Naive thymus-derived CD4-positive, alpha-beta T cell (primary cell): Measurements from ENCODE around the gene CPSF7. TPM values are rescaled to one million over a fixed set of nuclear protein-coding genes. Genes with fewer than 3 reads are reported as not detected.

Source experiments
- ATAC-seq: fragments of 150-1000 bp; cut with Tn5 transposase; 2 replicates; pipeline ENCODE4 v1.10.0; 2021; ENCODE audit warnings: mild to moderate bottlenecking, moderate library complexity
- CTCF ChIA-PET: fragments of 350-600 bp; sonication (Branson Sonifier 250); formaldehyde crosslinking; loops from one replicate; lab custom pipeline; 2021; ENCODE audit warnings: antibody characterized with exemption; lab: Charles Lee
- POLR2A ChIA-PET: fragments of 350-600 bp; sonication (Branson Sonifier 250); formaldehyde crosslinking; loops from one replicate; lab custom pipeline; 2021; ENCODE audit warnings: antibody characterized with exemption, inconsistent platforms; lab: Charles Lee
- DNase-seq, 9 donors: peaks; one replicate each; pipeline versions ENCODE4 v3.0.0 to v3.0.0-alpha.2; 2020 to 2022; ENCODE audit warnings: mixed read lengths in 1 of 9
- H3K27ac ChIP-seq: one replicate; pipeline ENCODE4 v1.7.0; 2013; ENCODE audit warnings: mild to moderate bottlenecking, low read depth, low read length, moderate library complexity
- H3K27me3 ChIP-seq, 2 donors: one replicate each; pipeline ENCODE4 v1.7.0; 2013; ENCODE audit warnings: low read length in 2 of 2, mild to moderate bottlenecking in 2 of 2, moderate library complexity in 2 of 2; ENCODE audit not compliant: control insufficient read depth in 2 of 2, insufficient read depth in 2 of 2
- H3K36me3 ChIP-seq, 3 experiments: 1 replicate in 2 of 3; 2 replicates in 1 of 3; pipeline ENCODE4 v1.7.0; 2013; ENCODE audit warnings: low read length in 3 of 3, mild to moderate bottlenecking in 3 of 3, moderate library complexity in 1 of 3; ENCODE audit not compliant: insufficient read depth in 3 of 3, control insufficient read depth in 2 of 3
- H3K4me1 ChIP-seq, 2 donors: one replicate each; pipeline ENCODE4 v1.7.0; 2013; ENCODE audit warnings: low read length in 2 of 2, mild to moderate bottlenecking in 2 of 2, moderate library complexity in 1 of 2; ENCODE audit not compliant: control insufficient read depth in 2 of 2, insufficient read depth in 2 of 2
- H3K4me3 ChIP-seq: 2 replicates; pipeline ENCODE4 v1.7.0; 2013; ENCODE audit warnings: mild to moderate bottlenecking, low read length
- H3K9me3 ChIP-seq, 3 experiments: 1 replicate in 2 of 3; 2 replicates in 1 of 3; pipeline ENCODE4 v1.7.0; 2013; ENCODE audit warnings: low read length in 3 of 3; ENCODE audit not compliant: control insufficient read depth in 2 of 3
- H3K27ac Mint-ChIP-seq, 9 donors: one replicate each; pipeline ENCODE4 v1.8.0; 2020 to 2022; ENCODE audit warnings: mixed read lengths in 9 of 9, mild to moderate bottlenecking in 8 of 9, moderate library complexity in 5 of 9, inconsistent platforms in 2 of 9
- H3K27me3 Mint-ChIP-seq, 5 donors: one replicate each; pipeline ENCODE4 v1.8.0; 2021 to 2022; ENCODE audit warnings: mixed read lengths in 5 of 5, mild to moderate bottlenecking in 1 of 5
- H3K36me3 Mint-ChIP-seq, 5 donors: one replicate each; pipeline ENCODE4 v1.8.0; 2020 to 2022; ENCODE audit warnings: mixed read lengths in 5 of 5, mild to moderate bottlenecking in 3 of 5, inconsistent platforms in 1 of 5
- H3K4me1 Mint-ChIP-seq, 7 donors: one replicate each; pipeline ENCODE4 v1.8.0; 2020 to 2022; ENCODE audit warnings: mixed read lengths in 7 of 7, mild to moderate bottlenecking in 3 of 7, inconsistent platforms in 1 of 7
- H3K4me3 Mint-ChIP-seq, 10 donors: one replicate each; pipeline ENCODE4 v1.8.0; 2020 to 2022; ENCODE audit warnings: mild to moderate bottlenecking in 10 of 10, mixed read lengths in 10 of 10, moderate library complexity in 6 of 10, inconsistent platforms in 2 of 10
- H3K9me3 Mint-ChIP-seq, 11 donors: one replicate each; pipeline ENCODE4 v1.8.0; 2020 to 2022; ENCODE audit warnings: mixed read lengths in 11 of 11, mild to moderate bottlenecking in 4 of 11, inconsistent platforms in 1 of 11, moderate library complexity in 1 of 11
- intact Hi-C, 2 donors: fragments of 100-400 bp; cut with micrococcal nuclease; formaldehyde crosslinking; loops; one replicate each; pipeline ENCODE4 v1.15.1; 2023
- polyA plus RNA-seq, 2 donors: library from polyadenylated mRNA; unstranded; fragments of 300-500 nt; fragmentation: Illumina TruSeq; gene quantifications; one replicate each; pipeline ENCODE4 v1.2.3, GENCODE V29; 2021
- total RNA-seq, 6 experiments: library from RNA in 5 of 6; stranded (reverse) in 5 of 6; gene quantifications; 1 replicate in 5 of 6; 2 replicates in 1 of 6; pipeline ENCODE4 v1.2.3 and lab custom pipeline; 2021 to 2026

Gene CPSF7
- total and polyA plus RNA-seq, 7 experiments from 2014 or later, result 27.5 to 174 (median 113) TPM

DNA sequence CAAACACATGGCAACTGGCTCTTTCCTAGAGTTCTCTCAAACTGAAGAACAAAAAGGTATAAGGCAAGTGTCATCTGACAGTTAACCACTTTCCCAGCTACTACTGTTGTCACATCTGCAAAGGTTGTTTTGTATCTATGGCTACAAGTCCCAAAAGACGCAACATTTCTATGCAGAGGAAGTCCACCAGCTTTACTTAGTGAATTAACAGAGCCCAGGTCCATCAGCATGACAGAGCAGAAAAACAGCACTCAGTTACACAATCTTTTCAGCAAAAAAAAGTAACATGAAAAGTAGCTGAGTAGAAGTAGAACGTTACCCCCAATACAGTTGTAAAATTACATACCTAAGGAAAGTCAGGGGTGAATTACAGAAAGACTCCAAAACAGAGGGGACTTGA, 12.1 kb downstream of the CPSF7 start:
- Histone ChIP-seq H3K27ac (peak overlapping the region; percentile 11), H3K9me3 (no peaks in the 10 kb centered on the region), H3K4me3 (no peak overlapping the region), H3K4me1 (peaks cover 0 to 5% of the 10 kb centered on the region in 2 donors), H3K36me3 (peaks cover 24 to 97% (median 32%) of the 10 kb centered on the region in 3 experiments), H3K27me3 (no peaks in the 10 kb centered on the region)
- DNase-seq (no peak), ATAC-seq (peak; percentile 86)
- H3K4me1 Mint-ChIP-seq, result peaks cover 25 to 68% (median 52%) of the 10 kb centered on the region in 7 donors
- no peaks in the 10 kb centered on the region for H3K27me3 Mint-ChIP-seq
- H3K36me3 Mint-ChIP-seq, result peaks cover 12 to 58% (median 31%) of the 10 kb centered on the region in 5 donors
- H3K27ac Mint-ChIP-seq, result peak overlapping the region in 5 of 9 donors; percentile 12 to 57 (median 28)
- H3K9me3 Mint-ChIP-seq, result no peaks in the 10 kb centered on the region
- CTCF ChIA-PET, result no interaction called here
- intact Hi-C loops, result no loop called here
- POLR2A ChIA-PET, result interaction anchor here (0.7 to 1.0 kb wide), 2 partner anchors 12 to 258 kb away, joined by 4 to 5 read pairs; partner anchors contain the start of genes CPSF7 and SDHAF2
- peak overlapping the region in 1 of 10 donors; percentile 12 for H3K4me3 Mint-ChIP-seq

DNA sequence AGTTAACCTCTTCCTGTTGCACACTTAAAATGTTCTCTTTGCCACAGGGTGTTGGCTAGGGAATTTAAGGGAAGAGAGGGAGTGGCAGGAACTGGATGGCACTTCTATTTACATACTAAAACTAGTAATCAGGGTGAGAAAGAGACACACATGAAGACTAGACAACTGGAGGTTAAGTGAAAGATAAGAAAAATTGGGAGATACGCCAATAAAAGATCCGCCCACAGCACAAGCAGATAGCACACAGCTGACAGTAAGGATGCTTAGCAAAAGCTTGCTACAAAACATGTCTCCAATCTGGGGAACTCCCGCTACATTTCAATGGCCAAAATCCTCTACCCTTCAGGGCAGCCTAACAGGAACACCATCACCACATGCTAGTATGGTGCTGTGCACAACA, 12.8 kb downstream of the CPSF7 start:
- peaks cover 0 to 5% of the 10 kb centered on the region in 2 donors for H3K4me1 ChIP-seq
- ChIA-PET POLR2A (interaction anchor here (1.0 kb wide), 1 partner anchor 13 kb away, joined by 4 read pairs; the partner anchor contains the start of genes CPSF7 and SDHAF2), CTCF (no interaction called here)
- Mint-ChIP-seq H3K4me1 (peaks cover 25 to 61% (median 44%) of the 10 kb centered on the region in 7 donors), H3K27me3 (no peaks in the 10 kb centered on the region), H3K4me3 (no peak overlapping the region), H3K9me3 (no peaks in the 10 kb centered on the region), H3K36me3 (peaks cover 12 to 58% (median 32%) of the 10 kb centered on the region in 5 donors), H3K27ac (peak overlapping the region in 2 of 9 donors; percentile 3 to 28)
- no peaks in the 10 kb centered on the region for H3K9me3 ChIP-seq
- intact Hi-C loops, result no loop called here
- no peak overlapping the region for H3K4me3 ChIP-seq
- ATAC-seq (no peak), DNase-seq (no peak)
- H3K27me3 ChIP-seq, result no peaks in the 10 kb centered on the region
- no peak overlapping the region for H3K27ac ChIP-seq
- peaks cover 26 to 98% (median 32%) of the 10 kb centered on the region in 3 experiments for H3K36me3 ChIP-seq

DNA sequence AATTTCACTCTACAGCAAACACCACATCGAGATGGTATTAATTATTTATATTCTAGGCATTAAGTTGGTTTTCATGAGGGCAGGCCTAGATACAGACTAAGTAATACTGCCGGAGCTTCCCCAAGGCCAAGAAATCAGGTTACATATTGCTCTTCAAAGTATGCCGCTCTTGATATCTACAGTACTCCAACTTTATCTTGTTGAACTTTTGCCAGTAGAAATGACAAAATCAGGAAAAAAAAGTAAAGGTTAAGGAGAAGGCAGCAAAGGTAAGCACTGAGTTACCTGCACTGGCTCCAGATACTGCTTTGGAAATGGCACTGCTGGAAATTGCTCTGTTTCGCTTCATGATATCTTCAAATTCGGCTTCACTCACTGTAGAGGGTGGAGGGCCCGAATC, 14.4 kb downstream of the CPSF7 start:
- H3K27me3 Mint-ChIP-seq, result no peaks in the 10 kb centered on the region
- DNase-seq (no peak), ATAC-seq (no peak)
- H3K9me3 ChIP-seq, result no peaks in the 10 kb centered on the region
- peak overlapping the region in 1 of 10 donors; percentile 15 for H3K4me3 Mint-ChIP-seq
- POLR2A ChIA-PET, result no interaction called here
- H3K36me3 ChIP-seq, result peaks cover 30 to 98% (median 47%) of the 10 kb centered on the region in 3 experiments
- peak overlapping the region in 3 of 9 donors; percentile 31 to 61 (median 41) for H3K27ac Mint-ChIP-seq
- no peaks in the 10 kb centered on the region for H3K9me3 Mint-ChIP-seq
- H3K36me3 Mint-ChIP-seq, result peaks cover 17 to 63% (median 42%) of the 10 kb centered on the region in 5 donors
- no peaks in the 10 kb centered on the region for H3K4me1 ChIP-seq
- no peak overlapping the region for H3K27ac ChIP-seq
- H3K4me3 ChIP-seq, result no peak overlapping the region
- intact Hi-C loops, result no loop called here
- CTCF ChIA-PET, result no interaction called here
- H3K27me3 ChIP-seq, result no peaks in the 10 kb centered on the region
- peaks cover 18 to 58% (median 31%) of the 10 kb centered on the region in 7 donors for H3K4me1 Mint-ChIP-seq

DNA sequence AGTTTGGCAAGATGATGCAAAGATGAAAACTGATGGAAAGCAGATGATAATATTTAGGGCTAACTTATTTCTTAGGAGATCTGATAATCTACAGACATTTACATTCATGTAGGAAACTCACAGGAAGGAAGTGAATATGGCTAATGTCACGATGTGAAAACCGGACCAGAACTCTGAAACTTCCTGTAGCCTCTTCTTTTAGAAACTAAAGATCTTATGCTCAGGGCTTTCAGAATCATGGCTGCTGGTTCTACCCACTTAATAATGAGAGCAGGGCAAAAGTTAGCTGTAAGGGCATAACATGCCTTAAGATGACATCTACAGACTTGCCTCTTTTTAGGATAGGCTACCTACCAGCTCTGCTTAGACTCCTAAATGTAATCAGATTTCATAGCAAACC, 15.2 kb downstream of the CPSF7 start:
- ATAC-seq (no peak), DNase-seq (no peak)
- ChIA-PET CTCF (interaction anchor here (1.2 kb wide), 1 partner anchor 31 kb away, joined by 7 read pairs; no protein-coding TSS in a partner anchor), POLR2A (no interaction called here)
- H3K4me1 ChIP-seq, result no peaks in the 10 kb centered on the region
- H3K36me3 Mint-ChIP-seq, result peaks cover 17 to 61% (median 35%) of the 10 kb centered on the region in 5 donors
- H3K9me3 ChIP-seq, result no peaks in the 10 kb centered on the region
- peaks cover 27 to 98% (median 45%) of the 10 kb centered on the region in 3 experiments for H3K36me3 ChIP-seq
- intact Hi-C loops, result no loop called here
- H3K27ac ChIP-seq, result no peak overlapping the region
- H3K4me3 Mint-ChIP-seq, result peak overlapping the region in 1 of 10 donors; percentile 10
- no peaks in the 10 kb centered on the region for H3K27me3 Mint-ChIP-seq
- no peak overlapping the region for H3K4me3 ChIP-seq
- H3K27me3 ChIP-seq, result no peaks in the 10 kb centered on the region
- H3K4me1 Mint-ChIP-seq, result peaks cover 15 to 50% (median 28%) of the 10 kb centered on the region in 7 donors
- peak overlapping the region in 4 of 9 donors; percentile 53 to 70 (median 62) for H3K27ac Mint-ChIP-seq
- H3K9me3 Mint-ChIP-seq, result no peaks in the 10 kb centered on the region

DNA sequence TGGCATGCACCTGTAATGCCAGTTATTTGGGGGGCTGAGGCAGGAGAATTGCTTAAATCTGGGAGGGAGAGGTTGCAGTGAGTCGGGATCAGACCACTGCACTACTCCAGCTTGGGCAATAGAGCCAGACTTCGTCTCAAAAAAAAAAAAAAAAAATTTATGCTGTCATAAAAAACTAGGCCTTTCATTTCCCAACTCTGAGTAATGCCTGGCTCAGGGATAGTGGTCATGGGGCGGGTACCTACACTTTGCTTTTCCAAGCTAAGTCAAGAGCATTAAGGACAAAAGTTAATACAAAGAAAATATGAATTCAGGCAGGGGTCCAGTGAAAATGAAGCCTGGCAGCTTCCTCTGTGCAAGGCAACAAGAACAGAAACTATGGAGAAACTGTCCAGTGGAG, 16.3 kb downstream of the CPSF7 start:
- CTCF ChIA-PET, result interaction anchor here (1.2 kb wide), 1 partner anchor 32 kb away, joined by 7 read pairs; no protein-coding TSS in a partner anchor
- no peak overlapping the region for H3K27ac ChIP-seq
- no peak overlapping the region for H3K4me3 ChIP-seq

DNA sequence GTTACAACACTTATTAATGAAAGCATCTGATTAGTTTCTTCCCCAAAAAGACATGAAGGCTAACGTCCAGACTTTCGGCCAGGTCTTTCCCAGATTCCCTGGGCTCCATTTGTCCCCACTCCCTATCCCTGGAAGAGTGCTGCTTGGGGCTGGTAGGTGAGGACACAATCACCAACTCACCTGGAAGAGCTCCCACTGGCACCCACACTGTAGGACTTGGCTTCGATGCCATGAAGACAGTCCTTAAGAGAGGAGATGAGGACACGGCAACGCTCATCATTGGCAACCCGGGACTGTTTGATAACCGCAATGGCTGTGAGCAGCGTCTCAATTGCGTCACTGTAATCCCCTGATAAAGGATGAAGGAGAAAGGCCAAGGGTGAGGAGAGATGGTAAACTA, 18.2 kb downstream of the CPSF7 start:
- CTCF ChIA-PET, result no interaction called here
- DNase-seq (no peak), ATAC-seq (no peak)
- Histone ChIP-seq H3K27me3 (no peaks in the 10 kb centered on the region), H3K4me1 (no peaks in the 10 kb centered on the region), H3K27ac (no peak overlapping the region), H3K4me3 (no peak overlapping the region), H3K9me3 (no peaks in the 10 kb centered on the region), H3K36me3 (peaks cover 34 to 93% (median 48%) of the 10 kb centered on the region in 3 experiments)
- Mint-ChIP-seq H3K27ac (peak overlapping the region in 2 of 9 donors; percentile 48 to 57), H3K36me3 (peaks cover 14 to 49% (median 33%) of the 10 kb centered on the region in 5 donors), H3K27me3 (no peaks in the 10 kb centered on the region), H3K4me3 (no peak overlapping the region), H3K4me1 (peaks cover 0 to 27% (median 5%) of the 10 kb centered on the region in 7 donors), H3K9me3 (no peaks in the 10 kb centered on the region)
- intact Hi-C loops, result no loop called here
- POLR2A ChIA-PET, result interaction anchor here (0.6 to 1.5 kb wide), 2 partner anchors 9 to 981 kb away, joined by 3 to 9 read pairs; no protein-coding TSS in a partner anchor

More for the DNA sequence above, 16.3 kb downstream of the CPSF7 start:
- no peak for ATAC-seq
- intact Hi-C loops, result no loop called here
- Mint-ChIP-seq H3K27ac (peak overlapping the region in 3 of 9 donors; percentile 30 to 71 (median 45)), H3K4me1 (peaks cover 15 to 44% (median 20%) of the 10 kb centered on the region in 7 donors), H3K4me3 (no peak overlapping the region), H3K9me3 (no peaks in the 10 kb centered on the region), H3K36me3 (peaks cover 17 to 56% (median 35%) of the 10 kb centered on the region in 5 donors), H3K27me3 (no peaks in the 10 kb centered on the region)
- DNase-seq, result no peak
- Histone ChIP-seq H3K9me3 (no peaks in the 10 kb centered on the region), H3K36me3 (peaks cover 25 to 93% (median 48%) of the 10 kb centered on the region in 3 experiments), H3K27me3 (no peaks in the 10 kb centered on the region), H3K4me1 (no peaks in the 10 kb centered on the region)
- POLR2A ChIA-PET, result interaction anchor here (0.7 to 1.3 kb wide), 2 partner anchors 16 to 1764 kb away, joined by 3 read pairs; partner anchors contain the start of genes CPSF7 and SDHAF2
